HepG2 (cell line): ENCODE results near the gene SGMS1. TPM values are rescaled to one million over a fixed set of nuclear protein-coding genes. Genes with fewer than 3 reads are reported as not detected.

Experiments used
- ATAC-seq: fragments of 200-7000 bp; cut with Tn5 transposase; 3 replicates; pipeline ENCODE4 v1.9.1; 2020; ENCODE audit warnings: mild to moderate bottlenecking, moderate library complexity
- BruUV-seq: library from RNA; stranded (reverse); fragments of 400-500 nt; replicated peaks from 2 replicates; lab custom pipeline; 2021; lab: Mats Ljungman, UMichigan
- CTCF ChIA-PET: fragments of 300-600 bp; formaldehyde crosslinking; extraction: SDS; loops from one replicate; lab custom pipeline; 2021; ENCODE audit warnings: low total read pairs, inconsistent platforms, low intra/inter-chr PET ratio; lab: Yijun Ruan, JAX
- POLR2A ChIA-PET: fragments of 350-600 bp; sonication (Branson Sonifier 250); formaldehyde crosslinking; loops from one replicate; lab custom pipeline; 2020; ENCODE audit warnings: antibody characterized with exemption, inconsistent platforms; lab: Yijun Ruan, JAX
- DNase-seq: peaks from one replicate; pipeline ENCODE4 v3.0.0-alpha.2; 2015; ENCODE audit warnings: low spot score
- FAIRE-seq: peaks from 3 replicates; lab custom pipeline; 2011; peaks lifted over from hg19 to GRCh38; lab: Jason Lieb, UNC
- H2AFZ ChIP-seq: one replicate; pipeline ENCODE4 v1.6.1; 2011; ENCODE audit warnings: low read length, inconsistent platforms
- H3K27ac ChIP-seq: fragments of 300-600 bp; 3 replicates; pipeline ENCODE4 v1.8.0; 2011; ENCODE audit warnings: mixed run types, mild to moderate bottlenecking, mixed read lengths, low read length, inconsistent platforms; ENCODE audit not compliant: insufficient read depth; ENCODE audit errors: extremely low read length
- H3K27me3 ChIP-seq, 2 experiments: fragments of 200-600 bp in 1 of 2; 2 replicates in 1 of 2; 3 replicates in 1 of 2; pipeline versions ENCODE4 v1.6.0 to v1.8.0; 2011; ENCODE audit warnings: low read length in 2 of 2, mild to moderate bottlenecking in 2 of 2, moderate library complexity in 2 of 2, inconsistent platforms in 1 of 2; ENCODE audit not compliant: insufficient read depth in 2 of 2, control insufficient read depth in 1 of 2
- H3K36me3 ChIP-seq, 2 experiments: fragments of 200-600 bp in 1 of 2; replicated peaks in 1 of 2; 2 replicates in 1 of 2; 3 replicates in 1 of 2; pipeline versions ENCODE4 v1.5.1 to v1.8.0; 2011; ENCODE audit warnings: low read length in 2 of 2, inconsistent platforms in 1 of 2; ENCODE audit not compliant: insufficient read depth in 2 of 2, control insufficient read depth in 1 of 2
- H3K4me1 ChIP-seq: 2 replicates; pipeline ENCODE4 v1.5.1; 2012; ENCODE audit warnings: low read length, inconsistent platforms; ENCODE audit not compliant: insufficient read depth
- H3K4me2 ChIP-seq: 2 replicates; pipeline ENCODE4 v1.6.0; 2011; ENCODE audit warnings: low read depth, low read length, inconsistent platforms
- H3K4me3 ChIP-seq, 3 experiments: fragments of 200-600 bp in 1 of 3; sonication (generic), shearing (Covaris generic) in 1 of 3; replicated peaks in 1 of 3; 2 replicates each; pipeline ENCODE4 v1.5.1; 2011 to 2016; ENCODE audit warnings: low read length in 3 of 3, inconsistent platforms in 2 of 3, low read depth in 2 of 3, mild to moderate bottlenecking in 2 of 3, control low read depth in 1 of 3, mixed read lengths in 1 of 3; ENCODE audit not compliant: insufficient read depth in 1 of 3
- H3K79me2 ChIP-seq: one replicate; pipeline ENCODE4 v1.6.1; 2011; ENCODE audit warnings: low read length, inconsistent platforms; ENCODE audit not compliant: insufficient read depth
- H3K9ac ChIP-seq: 2 replicates; pipeline ENCODE4 v1.6.0; 2011; ENCODE audit warnings: mild to moderate bottlenecking, low read depth, low read length, inconsistent platforms; ENCODE audit not compliant: insufficient read depth
- H3K9me3 ChIP-seq: 2 replicates; pipeline ENCODE4 v1.5.1; 2012; ENCODE audit warnings: mild to moderate bottlenecking, low read length
- H4K20me1 ChIP-seq: 2 replicates; pipeline ENCODE4 v1.6.0; 2011; ENCODE audit warnings: inconsistent platforms, mild to moderate bottlenecking, low read length, moderate library complexity; ENCODE audit not compliant: insufficient read depth
- AGO2 ChIP-seq: fragments of 200-400 bp; formaldehyde crosslinking; optimal IDR thresholded peaks from 2 replicates; pipeline ENCODE3; 2017; ENCODE audit warnings: mild to moderate bottlenecking, low read depth, low read length, moderate library complexity
- FOSL1 ChIP-seq: sonication (generic); formaldehyde crosslinking; IDR thresholded peaks from 2 replicates; pipeline ENCODE4 v1.9.0; 2021; ENCODE audit warnings: missing genetic modification reagents, borderline replicate concordance
- TFDP2 ChIP-seq: sonication (generic); formaldehyde crosslinking; IDR thresholded peaks from 2 replicates; pipeline ENCODE4 v1.4.0; 2020; ENCODE audit warnings: missing genetic modification reagents
- ZNF629 ChIP-seq: sonication (generic); formaldehyde crosslinking; conservative IDR thresholded peaks from 2 replicates; pipeline ENCODE4 v1.5.0; 2020; ENCODE audit warnings: missing genetic modification reagents
- WGBS: methylation state at CpG from one replicate; pipeline ENCODE4 v1.1.6; 2017; ENCODE audit warnings: low lambda C conversion rate; 5-methylcytosine and 5-hydroxymethylcytosine counted together
- in situ Hi-C: cut with HindIII; loops from 2 replicates; pipeline ENCODE4 v1.10.0; 2017; ENCODE audit warnings: low pct_unique_long_range_greater_than_20kb; ENCODE audit not compliant: extremely low pct_ligation_motif_present
- intact Hi-C: fragments of 100-400 bp; cut with micrococcal nuclease; formaldehyde crosslinking; loops from one replicate; pipeline ENCODE4 v1.10.0; 2022; ENCODE audit not compliant: unreplicated experiment
- polyA plus RNA-seq, 8 experiments: library from polyadenylated mRNA; depleted of rRNA in 3 of 8; stranded (reverse) in 7 of 8; unstranded in 1 of 8; fragments of >200 nt; fragmentation: Illumina TruSeq in 4 of 8; extraction: Trizol in 4 of 8; gene quantifications; 2 replicates each; pipeline versions ENCODE4 v1.2.1 to v1.2.3, GENCODE V29; 2011 to 2016; ENCODE audit warnings: low read depth in 4 of 8, missing spikeins in 1 of 8, mixed read lengths in 1 of 8; ENCODE audit not compliant: insufficient read depth in 1 of 8
- total RNA-seq, 5 experiments: library from RNA; depleted of rRNA; stranded (reverse); fragments of >200 nt; fragmentation: Illumina TruSeq; extraction: Trizol; gene quantifications; 2 replicates each; pipeline ENCODE4 v1.2.3, GENCODE V29; 2016; ENCODE audit warnings: low read depth in 1 of 5

The SGMS1 gene
- total and polyA plus RNA-seq, 2 of the 13 experiments (the other 11 are each of a cell fraction or from before 2014, with no cell fraction given): 6.5 to 15.1 TPM

- no peak overlapping the region for H2AFZ ChIP-seq
- no peak for TF ChIP-seq AGO2
- no peak for TF ChIP-seq FOSL1
- WGBS: 96% methylated on average over 1 of the region's 1 CpG
- no peaks in the 10 kb centered on the region for H3K27me3 ChIP-seq
- DNase-seq (no peak), ATAC-seq (no peak), FAIRE-seq (no peak)
- no peaks in the 10 kb centered on the region for H3K4me1 ChIP-seq
- H3K9ac ChIP-seq: no peak overlapping the region
- no peaks in the 10 kb centered on the region for H3K79me2 ChIP-seq
- H3K27ac ChIP-seq: no peak overlapping the region
- no TSS peak for BruUV-seq
- H3K9me3 ChIP-seq: no peaks in the 10 kb centered on the region
- in situ Hi-C loops (no loop called here), intact Hi-C loops (no loop called here)
- CTCF ChIA-PET: no interaction called here
- no peak overlapping the region for H3K4me3 ChIP-seq
- no peaks in the 10 kb centered on the region for H4K20me1 ChIP-seq
- no peaks in the 10 kb centered on the region for H3K36me3 ChIP-seq
- POLR2A ChIA-PET: no interaction called here
- H3K4me2 ChIP-seq: no peak overlapping the region
These were observed 186.5 kb downstream of the SGMS1 start for GRCh38 chr10:50437248-50437647.

DNA sequence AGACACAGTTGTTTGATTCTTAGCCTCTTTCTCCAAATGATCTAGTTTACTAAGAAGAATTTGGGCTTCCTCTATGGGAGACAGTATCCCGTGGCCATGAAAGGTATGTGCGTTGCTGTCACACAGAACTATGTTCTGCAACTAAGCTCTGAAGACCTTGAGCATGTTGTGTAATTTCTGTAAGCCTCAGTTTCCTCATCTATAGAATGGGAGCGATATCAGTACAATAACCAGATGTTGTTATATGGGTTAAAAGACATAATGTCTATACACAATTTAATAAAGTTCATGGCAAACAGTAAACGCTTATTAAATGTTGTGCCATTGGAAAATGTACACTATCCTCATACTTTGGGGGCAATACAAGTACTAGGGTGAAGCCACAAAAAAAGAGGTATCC, 187.0 kb downstream of the SGMS1 start:
- no peak for ATAC-seq

More for the DNA sequence above, 187.0 kb downstream of the SGMS1 start:
- H3K36me3 ChIP-seq: no peaks in the 10 kb centered on the region; a peak in 1 of 5 replicates
- FAIRE-seq (no peak), DNase-seq (no peak)
- H2AFZ ChIP-seq: no peak overlapping the region
- TF ChIP-seq TFDP2 (no peak), ZNF629 (CRISPR knock-in tag) (peak; percentile 50; the same call in 1 of the 2 replicates)
- no peaks in the 10 kb centered on the region for H3K4me1 ChIP-seq
- 98% methylated on average over 4 of the region's 4 CpGs for WGBS
- H3K9me3 ChIP-seq: no peaks in the 10 kb centered on the region
- no peak overlapping the region for H3K27ac ChIP-seq
- intact Hi-C loops: no loop called here
- H4K20me1 ChIP-seq: no peaks in the 10 kb centered on the region
- ChIA-PET CTCF (no interaction called here), POLR2A (no interaction called here)
- H3K4me2 ChIP-seq: no peak overlapping the region
- no peaks in the 10 kb centered on the region for H3K79me2 ChIP-seq
- BruUV-seq: no TSS peak
- no peak overlapping the region for H3K4me3 ChIP-seq
- in situ Hi-C loops: no loop called here
- H3K27me3 ChIP-seq: no peaks in the 10 kb centered on the region
- no peak overlapping the region for H3K9ac ChIP-seq
